BLaER1 treated with 17β-estradiol and CSF1 and Interleukin-3, amounts not matched to agents 10 nM and 100 nM (cell line): Measurements from ENCODE around the gene CDADC1.

Experiments used
- H3K27ac ChIP-seq, 11 experiments: shearing (Covaris generic); formaldehyde crosslinking; 2 replicates each; pipeline ENCODE4 v1.8.1; 2022
- H3K27me3 ChIP-seq, 11 experiments: shearing (Covaris generic); formaldehyde crosslinking; 2 replicates each; pipeline ENCODE4 v1.8.1; 2022
- H3K36me3 ChIP-seq, 11 experiments: shearing (Covaris generic); formaldehyde crosslinking; 2 replicates each; pipeline ENCODE4 v1.8.1; 2022
- H3K4me1 ChIP-seq, 10 experiments: shearing (Covaris generic); formaldehyde crosslinking; 2 replicates each; pipeline ENCODE4 v1.8.1; 2022
- H3K4me2 ChIP-seq, 11 experiments: shearing (Covaris generic); formaldehyde crosslinking; 2 replicates each; pipeline ENCODE4 v1.8.1; 2022
- H3K4me3 ChIP-seq, 10 experiments: shearing (Covaris generic); formaldehyde crosslinking; 2 replicates each; pipeline ENCODE4 v1.8.1; 2022
- H3K9ac ChIP-seq, 11 experiments: shearing (Covaris generic); formaldehyde crosslinking; 2 replicates each; pipeline ENCODE4 v1.8.1; 2022
- H3K9me3 ChIP-seq, 11 experiments: shearing (Covaris generic); formaldehyde crosslinking; replicated peaks in 1 of 11; 2 replicates each; pipeline ENCODE4 v1.8.1; 2022
- H4K20me1 ChIP-seq, 11 experiments: shearing (Covaris generic); formaldehyde crosslinking; 2 replicates each; pipeline ENCODE4 v1.8.1; 2022
- Cebpa-rat ChIP-seq, 11 experiments: shearing (Covaris generic); IDR thresholded peaks; 2 replicates each; pipeline ENCODE4 v1.8.1; 2022

CDADC1 gene

GRCh38 chr13:49247643-49248621 lies at the start of gene CDADC1:
Gene CDADC1 (plus strand): TSS chr13:49247925. CDS start chr13:49248038, 113 bp downstream.
- no peak for TF ChIP-seq Cebpa-rat (IDR thresholded peaks at IDR 0.05)
- no peaks in the 10 kb centered on the region for H3K27me3 ChIP-seq
- peaks cover 14 to 29% (median 22%) of the 10 kb centered on the region in 10 experiments; a peak in 19 of 20 replicates for H3K4me1 ChIP-seq
- H3K4me3 ChIP-seq, result peak within 1 kb of the TSS; percentile 78 to 95 (median 89)
- H3K9ac ChIP-seq, result peak within 1 kb of the TSS; percentile 82 to 92 (median 88)
- H3K27ac ChIP-seq, result peak within 1 kb of the TSS; percentile 60 to 87 (median 82)
- peaks cover 0 to 5% (median 3%) of the 10 kb centered on the region in 11 experiments; a peak in 16 of 22 replicates for H3K9me3 ChIP-seq
- H4K20me1 ChIP-seq, result no peaks in the 10 kb centered on the region
- peak within 1 kb of the TSS; percentile 80 to 96 (median 90) for H3K4me2 ChIP-seq
- peaks cover 5 to 32% (median 12%) of the 10 kb centered on the region in 11 experiments; a peak in 9 of 22 replicates for H3K36me3 ChIP-seq

- no peak overlapping the region for H3K27ac ChIP-seq
- H3K27me3 ChIP-seq, result no peaks in the 10 kb centered on the region
- H3K36me3 ChIP-seq, result peaks cover 75 to 100% (median 93%) of the 10 kb centered on the region in 11 experiments
- H3K9me3 ChIP-seq, result peaks cover 0 to 7% (median 0%) of the 10 kb centered on the region in 11 experiments; a peak in 5 of 22 replicates
- H3K4me3 ChIP-seq, result no peak overlapping the region
- H3K4me2 ChIP-seq, result no peak overlapping the region
- no peak for TF ChIP-seq Cebpa-rat (IDR thresholded peaks at IDR 0.05)
- no peaks in the 10 kb centered on the region for H3K4me1 ChIP-seq
- H4K20me1 ChIP-seq, result no peaks in the 10 kb centered on the region
- no peak overlapping the region for H3K9ac ChIP-seq
Measured at GRCh38 chr13:49206641-49207040, 41.1 kb upstream of the CDADC1 start.

GRCh38 chr13:49208619-49209018 lies 39.1 kb upstream of the CDADC1 start:
- H3K4me2 ChIP-seq, result no peak overlapping the region
- H3K36me3 ChIP-seq, result peaks cover 60 to 92% (median 79%) of the 10 kb centered on the region in 11 experiments
- no peak for TF ChIP-seq Cebpa-rat (IDR thresholded peaks at IDR 0.05)
- H3K27ac ChIP-seq, result no peak overlapping the region
- no peak overlapping the region for H3K9ac ChIP-seq
- no peaks in the 10 kb centered on the region for H3K27me3 ChIP-seq
- H3K4me1 ChIP-seq, result peaks cover 4 to 10% (median 7%) of the 10 kb centered on the region in 10 experiments
- peaks cover 0 to 16% (median 6%) of the 10 kb centered on the region in 11 experiments; a peak in 10 of 22 replicates for H3K9me3 ChIP-seq
- no peaks in the 10 kb centered on the region for H4K20me1 ChIP-seq
- no peak overlapping the region for H3K4me3 ChIP-seq

- H3K4me1 ChIP-seq, result peaks cover 19 to 25% (median 22%) of the 10 kb centered on the region in 10 experiments
- H3K9me3 ChIP-seq, result peaks cover 0 to 24% (median 9%) of the 10 kb centered on the region in 11 experiments; a peak in 15 of 22 replicates
- no peak overlapping the region for H3K4me3 ChIP-seq
- no peaks in the 10 kb centered on the region for H4K20me1 ChIP-seq
- peaks cover 45 to 77% (median 64%) of the 10 kb centered on the region in 11 experiments for H3K36me3 ChIP-seq
- H3K4me2 ChIP-seq, result no peak overlapping the region
- no peak for TF ChIP-seq Cebpa-rat (IDR thresholded peaks at IDR 0.05)
- H3K27ac ChIP-seq, result no peak overlapping the region
- no peak overlapping the region for H3K9ac ChIP-seq
- H3K27me3 ChIP-seq, result no peaks in the 10 kb centered on the region
Measured at GRCh38 chr13:49210114-49210513, 37.6 kb upstream of the CDADC1 start.

GRCh38 chr13:49210669-49211068 lies 37.1 kb upstream of the CDADC1 start:
- Histone ChIP-seq H3K4me1 (peaks cover 22 to 30% (median 26%) of the 10 kb centered on the region in 10 experiments), H3K9ac (no peak overlapping the region), H3K27me3 (no peaks in the 10 kb centered on the region), H3K27ac (no peak overlapping the region), H3K4me2 (no peak overlapping the region), H3K36me3 (peaks cover 40 to 71% (median 59%) of the 10 kb centered on the region in 11 experiments), H3K9me3 (peaks cover 0 to 29% (median 14%) of the 10 kb centered on the region in 11 experiments; a peak in 18 of 22 replicates), H4K20me1 (no peaks in the 10 kb centered on the region), H3K4me3 (no peak overlapping the region)
- TF ChIP-seq Cebpa-rat (IDR thresholded peaks at IDR 0.05), result no peak

GRCh38 chr13:49213539-49213938 lies 34.2 kb upstream of the CDADC1 start:
- Histone ChIP-seq H3K36me3 (peaks cover 13 to 43% (median 31%) of the 10 kb centered on the region in 11 experiments; a peak in 20 of 22 replicates), H3K4me2 (peak overlapping the region; percentile 5 to 78 (median 76); a peak in 19 of 22 replicates), H3K27me3 (peaks cover 5 to 15% (median 12%) of the 10 kb centered on the region in 11 experiments), H3K27ac (peak overlapping the region in 8 of 11 experiments; percentile 77 to 97 (median 88); a peak in 16 of 22 replicates), H4K20me1 (no peaks in the 10 kb centered on the region), H3K4me1 (peaks cover 31 to 50% (median 36%) of the 10 kb centered on the region in 10 experiments), H3K9me3 (peaks cover 12 to 58% (median 36%) of the 10 kb centered on the region in 11 experiments; a peak in 21 of 22 replicates), H3K4me3 (no peak overlapping the region), H3K9ac (peak overlapping the region in 2 of 11 experiments; percentile 79 to 81; a peak in 3 of 22 replicates)
- no peak for TF ChIP-seq Cebpa-rat (IDR thresholded peaks at IDR 0.05)

- Histone ChIP-seq H3K9me3 (peaks cover 19 to 65% (median 43%) of the 10 kb centered on the region in 11 experiments), H4K20me1 (no peaks in the 10 kb centered on the region), H3K36me3 (peaks cover 13 to 35% (median 28%) of the 10 kb centered on the region in 11 experiments; a peak in 20 of 22 replicates), H3K4me2 (peak overlapping the region; percentile 55 to 78 (median 76)), H3K27me3 (peaks cover 12 to 22% (median 19%) of the 10 kb centered on the region in 11 experiments), H3K4me3 (peak overlapping the region in 2 of 10 experiments; percentile 14 to 16; a peak in 2 of 20 replicates), H3K27ac (peak overlapping the region in 10 of 11 experiments; percentile 42 to 97 (median 85); a peak in 20 of 22 replicates), H3K9ac (peak overlapping the region in 9 of 11 experiments; percentile 11 to 81 (median 67); a peak in 16 of 22 replicates), H3K4me1 (peaks cover 31 to 50% (median 36%) of the 10 kb centered on the region in 10 experiments)
- TF ChIP-seq Cebpa-rat (IDR thresholded peaks at IDR 0.05), result peak in 2 of 11 experiments; percentile 24; a peak in 1 of 22 replicates
Measured at GRCh38 chr13:49213997-49214916, 33.5 kb upstream of the CDADC1 start.
